Activated CD4-positive, alpha-beta T cell treated with anti-CD3 and anti-CD28 coated beads, Interleukin-2, Interleukin-6, amounts not matched to agents 100 ng/mL and 50 ng/mL, durations not matched to agents 16 hours and 8 hours (primary cell): ENCODE data around the gene MARK4.
"Not testable (repeated sequence)": the region's sequence is repeated elsewhere in the genome, so short reads cannot be mapped to it uniquely, and the experiment has no call there.

Experiments used
- DNase-seq: peaks from one replicate; pipeline ENCODE4 v3.0.0-alpha.2; 2020

Gene MARK4

DNA sequence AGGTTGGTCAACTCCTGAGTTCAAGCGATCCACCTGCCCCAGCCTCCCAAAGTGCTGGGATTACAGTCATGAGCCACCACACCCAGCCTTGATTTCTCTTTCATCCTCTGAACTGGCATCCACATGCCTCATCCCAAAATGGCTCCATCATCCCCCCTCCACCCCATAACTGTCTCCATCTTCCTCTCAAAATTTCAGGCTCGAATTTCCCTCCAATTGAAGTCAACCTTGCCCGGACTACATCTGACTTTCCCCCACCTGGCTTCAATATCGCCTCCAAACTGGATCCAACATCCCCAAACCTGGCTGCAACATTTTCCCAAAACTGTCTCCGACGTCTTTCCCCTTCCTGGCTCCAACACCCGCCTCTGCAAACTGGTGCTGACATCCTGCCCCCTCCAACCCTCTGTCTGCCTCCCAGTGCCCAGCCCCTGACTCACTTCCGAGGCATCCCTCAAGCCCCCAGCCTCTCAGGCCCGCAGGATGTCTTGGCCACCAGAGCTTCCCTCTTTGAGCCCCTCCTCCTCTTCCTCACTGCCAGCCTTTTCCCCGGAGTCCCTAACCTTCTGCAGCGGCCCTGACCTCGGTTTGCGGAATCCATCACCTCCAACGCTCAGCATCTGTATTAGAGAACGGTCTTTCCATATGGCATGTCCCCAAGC, 6.8 kb upstream of the MARK4 start:
- no peak for DNase-seq

DNA sequence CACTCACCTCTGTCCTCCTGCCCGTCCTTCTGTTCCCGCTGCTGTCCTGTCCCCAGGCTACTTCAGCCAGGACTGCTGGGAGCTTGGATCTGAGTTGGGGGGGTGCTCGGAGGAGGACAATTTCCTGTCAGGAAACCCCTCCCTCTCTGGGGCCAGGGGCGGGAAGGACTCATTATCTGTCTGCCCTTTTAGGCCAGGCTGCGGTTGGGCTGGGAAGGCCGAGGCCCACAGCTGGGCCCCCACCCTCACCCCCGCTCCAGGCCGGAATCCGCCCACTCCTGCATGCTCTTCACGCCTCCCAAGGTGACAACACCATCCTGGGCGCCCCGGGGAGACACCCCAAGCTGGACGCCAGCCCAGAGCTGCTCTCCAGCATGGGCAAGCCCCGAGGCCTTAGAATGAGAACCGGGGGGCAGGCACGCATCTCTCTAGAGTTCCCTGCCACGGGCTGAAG, 5.7 kb upstream of the MARK4 start, which contains the start of gene EXOC3L2:
Gene EXOC3L2 (minus strand): TSS at position 74 of the 454 bp plus-strand sequence. CDS start 6,362 bp downstream, outside the sequence.
- no peak for DNase-seq

DNA sequence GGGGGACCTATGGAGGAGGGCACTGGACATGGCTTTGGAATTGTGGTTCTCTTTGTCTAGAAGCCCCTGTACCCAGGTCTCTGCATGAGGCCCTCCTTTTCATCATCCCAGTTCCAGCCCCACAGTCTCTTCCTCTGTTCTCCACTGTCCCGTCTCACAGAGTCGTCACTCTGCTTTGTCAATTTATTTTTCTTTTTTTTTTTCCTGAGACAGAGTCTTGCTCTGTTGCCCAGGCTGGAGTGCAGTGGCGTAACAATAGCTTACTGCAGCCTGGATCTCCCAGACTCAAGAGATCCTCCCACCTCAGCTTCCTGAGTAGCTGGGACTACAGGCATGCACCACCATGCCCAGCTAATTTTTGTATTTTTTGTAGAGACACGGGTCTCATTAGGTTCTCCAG, 5.2 kb upstream of the MARK4 start:
- DNase-seq: no peak

DNA sequence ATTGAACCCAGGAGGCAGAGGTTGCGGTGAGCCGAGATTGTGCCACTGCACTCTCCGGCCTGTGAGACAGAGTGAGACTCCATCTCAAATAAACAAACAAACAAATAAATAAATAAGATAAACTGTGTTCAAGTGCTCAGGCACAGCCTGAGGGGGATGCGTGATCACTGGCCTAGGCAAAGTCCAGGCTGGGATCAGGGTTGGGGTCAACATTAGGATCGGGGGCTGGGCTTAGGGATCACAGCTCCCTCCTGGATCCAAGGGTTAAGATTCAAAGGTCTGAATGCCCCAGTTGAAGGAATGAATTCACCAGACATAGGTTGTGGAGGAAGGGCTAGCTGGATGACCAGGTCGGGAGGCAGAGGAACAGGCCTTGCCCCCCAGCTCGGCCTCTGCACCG, 3.9 kb upstream of the MARK4 start:
- DNase-seq: no peak

DNA sequence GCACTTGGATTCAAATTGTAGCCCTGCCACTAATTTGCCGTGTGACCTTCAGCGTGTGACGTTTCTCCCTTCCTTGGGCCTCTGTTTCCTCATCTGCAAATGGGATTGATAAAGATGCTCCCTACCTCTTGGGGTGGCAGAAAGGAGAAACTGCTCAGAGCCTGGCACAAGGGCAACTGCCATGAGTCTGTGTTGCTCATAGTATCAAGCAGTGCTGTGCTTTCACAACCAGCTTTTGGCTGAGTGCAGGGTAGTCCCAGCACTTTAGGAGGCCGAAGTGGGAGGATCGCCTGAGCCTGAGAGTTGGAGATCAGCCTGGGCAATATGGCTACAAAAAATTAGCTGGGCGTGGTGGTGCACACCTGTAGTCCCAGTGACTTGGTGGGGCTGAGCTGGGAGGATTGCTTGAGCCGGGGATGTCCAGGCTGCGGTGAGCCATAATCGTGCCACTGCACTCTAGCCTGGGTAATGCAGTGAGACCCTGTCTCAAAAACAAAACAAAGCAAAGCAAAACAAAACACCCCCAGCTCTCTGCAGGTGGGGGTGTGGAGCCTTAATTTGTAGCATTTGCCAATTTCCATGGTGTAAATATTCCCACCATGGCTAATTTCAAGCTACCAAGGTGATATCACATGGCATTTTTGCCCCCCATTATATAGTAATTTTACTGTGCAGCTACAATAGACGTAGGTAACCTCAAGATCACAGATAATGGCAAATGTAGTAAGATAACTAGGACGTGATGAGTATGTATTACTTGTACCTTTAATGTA, 1.6 kb upstream of the MARK4 start:
- no peak for DNase-seq

DNA sequence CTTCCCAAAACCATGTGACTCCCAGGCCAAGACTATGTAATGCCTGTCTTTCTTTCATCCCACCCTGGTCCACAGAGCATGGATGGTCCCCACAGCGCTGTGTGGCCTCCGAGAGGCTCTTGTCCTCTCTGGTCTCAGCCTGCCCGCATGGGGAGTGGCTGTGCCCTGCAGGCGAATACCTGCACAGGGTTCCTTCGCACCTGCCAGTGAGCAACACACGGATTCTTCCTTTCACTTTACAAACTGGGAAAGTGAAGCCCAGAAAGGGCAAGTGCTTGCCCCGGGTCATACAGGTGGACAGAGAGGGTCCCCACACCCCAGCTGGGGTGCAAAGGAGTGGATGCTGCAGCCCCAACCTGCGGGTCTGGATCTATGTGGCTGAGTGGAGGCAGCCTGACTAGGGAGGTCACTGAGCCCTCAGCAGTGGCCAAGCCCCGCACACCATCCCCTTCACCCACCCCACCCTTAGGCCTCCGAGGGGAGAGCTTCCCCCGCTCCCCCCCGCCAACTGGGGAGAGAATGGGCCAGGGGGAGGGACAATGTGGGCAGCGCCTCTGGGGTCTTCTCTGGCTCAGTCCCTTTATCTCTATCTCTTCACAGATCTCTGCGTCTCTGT, 747 bp upstream of the MARK4 start:
- no peak for DNase-seq

DNA sequence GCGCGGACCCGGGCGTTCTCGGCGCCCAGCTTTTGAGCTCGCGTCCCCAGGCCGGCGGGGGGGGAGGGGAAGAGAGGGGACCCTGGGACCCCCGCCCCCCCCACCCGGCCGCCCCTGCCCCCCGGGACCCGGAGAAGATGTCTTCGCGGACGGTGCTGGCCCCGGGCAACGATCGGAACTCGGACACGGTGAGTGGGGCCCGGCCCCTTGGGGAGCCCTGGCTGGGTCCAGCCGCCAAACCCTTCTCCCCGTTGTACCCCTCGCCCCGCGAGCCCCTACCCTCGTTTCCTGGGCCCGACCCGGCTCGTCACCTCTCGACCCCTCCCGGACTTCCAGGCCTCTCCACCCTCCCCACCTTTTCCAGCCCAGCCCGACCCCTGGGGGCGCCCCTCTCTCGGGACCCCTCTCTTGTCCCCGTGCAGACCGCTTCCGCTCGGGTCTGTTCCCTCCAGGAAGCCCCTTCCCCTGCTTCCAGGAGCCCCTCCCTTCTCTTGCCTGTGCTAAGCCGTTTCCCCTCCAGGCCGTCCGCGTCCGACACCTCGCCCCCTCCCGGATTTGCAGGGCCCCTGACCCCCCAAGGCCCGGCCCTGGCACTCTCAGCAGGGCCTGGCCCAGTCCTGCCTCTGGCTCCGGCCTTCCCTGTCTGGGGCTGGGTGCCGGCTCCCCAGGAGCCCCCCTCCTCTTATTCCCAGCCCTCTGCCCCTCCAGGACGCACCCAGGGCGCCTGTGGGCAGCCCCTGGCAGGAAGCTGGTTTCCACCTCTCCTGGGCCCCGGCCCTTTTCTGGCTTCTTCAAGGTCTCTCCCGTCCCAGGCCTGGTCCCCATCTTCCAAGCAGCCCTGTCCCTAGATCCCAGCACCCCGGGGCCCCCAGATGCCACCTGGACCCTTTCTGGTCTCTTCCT, 632 bp downstream of the MARK4 start:
- DNase-seq: peak; percentile 3

DNA sequence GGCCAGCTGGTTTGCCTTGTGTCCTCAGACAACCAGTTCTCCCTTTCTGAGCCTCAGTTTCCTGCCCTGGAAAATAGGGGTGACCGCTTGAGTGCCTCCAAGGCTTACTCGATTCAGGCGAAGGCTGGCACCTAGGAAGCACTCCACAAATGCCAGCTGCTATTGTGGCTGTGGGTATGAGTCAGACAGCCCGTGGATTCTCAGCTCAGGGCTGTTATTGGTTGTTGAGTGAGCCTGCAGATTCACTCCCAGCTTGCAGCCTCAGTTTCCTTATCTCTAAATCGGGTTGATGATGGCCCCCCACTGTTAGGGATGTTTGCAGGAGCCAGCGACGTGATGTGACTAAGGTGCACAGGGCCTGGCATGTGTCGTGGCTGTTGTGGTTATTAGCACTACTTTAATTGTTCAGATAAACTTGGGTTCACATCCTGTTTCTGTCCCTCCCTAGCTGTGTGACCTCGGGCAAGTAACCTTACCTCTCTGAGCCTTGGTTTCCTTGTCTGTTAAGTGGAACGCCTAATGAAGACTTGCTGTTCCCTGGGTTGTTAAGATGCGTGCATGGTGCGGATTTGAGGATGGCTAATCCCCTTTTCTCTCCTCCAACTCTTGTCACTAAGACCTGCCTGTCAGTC, 2.4 kb downstream of the MARK4 start:
- DNase-seq: peak; percentile 37

DNA sequence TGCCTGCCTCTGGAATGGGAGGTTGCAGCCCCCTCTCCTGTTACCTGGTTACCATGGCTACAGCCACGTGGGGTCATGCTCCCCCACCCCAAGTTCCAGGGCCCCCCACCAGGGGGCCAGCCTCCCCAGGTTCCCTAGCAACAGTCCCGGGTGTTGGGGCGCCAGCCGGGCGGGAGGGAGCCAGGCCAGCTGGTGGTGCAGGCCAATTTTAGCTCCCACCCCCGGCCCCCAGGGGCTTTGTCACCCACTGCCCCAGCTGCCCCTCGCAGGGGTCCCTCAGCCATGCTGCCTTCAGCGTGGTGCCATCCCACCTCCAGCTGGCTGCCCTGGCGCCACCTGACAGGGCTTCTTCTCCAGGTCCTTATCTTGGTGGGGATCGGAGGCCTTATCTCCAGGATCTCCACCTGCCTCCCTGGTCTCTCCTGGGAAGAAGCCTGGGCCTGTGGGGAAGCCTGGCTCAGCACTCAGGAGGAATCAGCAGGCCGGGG, 3.0 kb downstream of the MARK4 start:
- DNase-seq: peak; percentile 13

DNA sequence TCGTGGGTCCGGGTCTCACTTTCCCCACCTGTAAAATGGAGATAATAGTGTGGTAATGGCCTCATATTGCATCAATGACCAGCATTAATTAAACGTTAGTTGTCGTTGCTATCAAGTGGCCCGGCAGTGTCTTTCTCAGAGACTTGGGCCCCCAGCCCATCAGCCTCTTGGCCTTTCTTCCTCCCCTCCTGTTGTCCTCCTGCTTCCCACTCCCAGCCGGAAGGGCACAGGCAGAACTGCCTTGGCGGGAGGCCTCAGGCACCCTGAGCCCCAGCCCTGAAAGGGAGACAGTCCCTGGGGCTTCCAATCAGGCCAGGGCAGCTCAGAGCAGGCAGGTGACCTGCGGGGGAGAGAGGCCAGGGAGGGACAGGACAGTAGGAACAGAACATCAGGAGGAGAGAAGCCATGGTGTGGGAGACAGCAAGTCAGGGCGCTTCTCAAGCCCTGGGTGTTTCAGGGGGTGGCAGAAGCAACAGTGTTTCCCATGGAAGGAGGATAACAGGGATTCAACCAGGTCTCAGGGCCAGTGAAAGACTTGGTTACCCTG, 4.6 kb downstream of the MARK4 start:
- DNase-seq: no peak

DNA sequence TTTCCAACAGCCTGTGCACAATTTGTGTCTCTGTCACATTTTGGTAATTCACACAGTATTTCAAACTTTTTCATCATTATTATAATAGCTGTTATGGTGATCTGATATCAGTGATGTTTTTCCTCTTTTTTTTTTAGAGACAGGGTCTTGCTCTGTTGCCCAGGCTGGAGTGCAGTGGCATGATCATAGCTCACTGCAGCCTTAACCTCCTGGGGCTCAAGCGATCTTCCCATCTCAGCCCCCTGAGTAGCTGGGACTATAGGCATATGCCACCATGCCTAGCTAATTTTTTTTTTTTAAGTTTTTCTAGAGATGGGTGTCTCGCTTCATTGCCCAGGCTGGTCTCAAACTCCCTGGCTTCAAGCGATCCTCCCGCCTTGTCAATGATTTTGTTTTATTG, 5.8 kb downstream of the MARK4 start:
- DNase-seq: no peak

DNA sequence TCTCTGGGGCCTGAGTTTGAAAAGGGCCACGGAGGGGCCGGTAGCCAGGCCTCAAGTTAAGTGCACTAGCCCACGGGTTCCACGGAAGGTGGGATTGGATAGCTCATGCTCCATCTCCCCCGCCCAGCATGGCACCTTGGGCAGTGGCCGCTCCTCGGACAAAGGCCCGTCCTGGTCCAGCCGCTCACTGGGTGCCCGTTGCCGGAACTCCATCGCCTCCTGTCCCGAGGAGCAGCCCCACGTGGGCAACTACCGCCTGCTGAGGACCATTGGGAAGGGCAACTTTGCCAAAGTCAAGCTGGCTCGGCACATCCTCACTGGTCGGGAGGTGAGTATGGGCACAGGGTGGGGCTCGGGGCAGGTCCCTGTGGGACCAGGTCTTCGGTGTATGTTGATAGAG, 7.8 kb downstream of the MARK4 start:
- no peak for DNase-seq

DNA sequence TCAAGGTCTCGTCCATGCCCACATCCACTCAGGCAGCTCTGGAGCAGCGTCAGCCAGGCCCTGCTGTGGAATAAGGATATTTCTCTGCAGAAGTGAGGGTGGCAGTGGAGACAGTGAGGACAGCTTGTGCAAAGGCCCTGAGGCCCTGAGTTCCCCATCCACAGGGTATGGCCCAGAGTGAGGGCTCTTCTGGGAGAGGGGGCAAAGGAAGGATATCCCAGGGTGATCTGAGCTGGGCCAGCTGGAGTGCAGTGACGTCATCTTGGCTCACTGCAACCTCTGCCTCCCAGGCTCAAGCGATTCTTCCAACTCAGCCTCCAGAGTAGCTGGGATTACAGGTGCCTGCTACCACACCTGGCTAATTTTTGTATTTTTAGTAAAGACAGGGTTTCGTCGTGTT, 11.5 kb downstream of the MARK4 start:
- DNase-seq: no peak

DNA sequence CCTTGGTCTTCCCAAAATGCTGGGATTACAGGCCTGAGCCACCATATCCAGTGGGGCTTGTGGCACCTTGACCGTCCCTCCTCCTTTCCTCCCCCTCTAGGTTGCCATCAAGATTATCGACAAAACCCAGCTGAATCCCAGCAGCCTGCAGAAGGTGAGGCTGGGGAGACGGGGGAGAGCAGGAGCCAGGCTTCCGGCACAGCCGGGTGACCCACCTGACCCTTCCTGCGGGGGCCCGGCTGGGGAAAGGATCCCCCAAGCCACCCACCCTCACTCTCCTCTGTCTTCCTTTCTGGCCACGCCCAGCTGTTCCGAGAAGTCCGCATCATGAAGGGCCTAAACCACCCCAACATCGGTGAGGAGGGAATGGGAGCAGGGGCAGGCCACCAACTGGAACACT, 11.9 kb downstream of the MARK4 start:
- no peak for DNase-seq

DNA sequence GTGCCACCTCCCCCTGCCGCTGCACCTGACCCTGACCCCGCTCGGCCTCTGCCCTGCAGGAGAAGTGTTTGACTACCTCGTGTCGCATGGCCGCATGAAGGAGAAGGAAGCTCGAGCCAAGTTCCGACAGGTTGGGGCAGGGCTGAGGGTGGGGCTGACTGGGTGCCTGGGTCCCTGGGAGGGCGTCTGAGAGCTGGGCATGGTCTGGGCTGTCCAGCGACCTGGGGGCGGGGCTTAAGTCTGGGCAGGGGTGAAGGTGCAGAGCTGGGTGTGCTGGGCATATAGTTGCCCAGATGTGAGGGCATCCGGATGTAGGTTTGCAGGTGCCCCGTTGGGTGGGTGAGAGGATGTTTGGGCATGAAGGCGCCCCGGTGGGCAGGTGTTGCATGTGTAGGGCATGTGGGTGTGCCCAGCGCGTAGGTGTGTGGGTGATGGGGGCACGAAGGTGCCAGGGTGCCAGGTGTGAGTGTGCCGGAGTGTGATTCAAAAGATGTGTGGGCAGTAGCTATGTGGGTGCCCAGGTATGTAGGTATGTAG, 13.8 kb downstream of the MARK4 start:
- no peak for DNase-seq

DNA sequence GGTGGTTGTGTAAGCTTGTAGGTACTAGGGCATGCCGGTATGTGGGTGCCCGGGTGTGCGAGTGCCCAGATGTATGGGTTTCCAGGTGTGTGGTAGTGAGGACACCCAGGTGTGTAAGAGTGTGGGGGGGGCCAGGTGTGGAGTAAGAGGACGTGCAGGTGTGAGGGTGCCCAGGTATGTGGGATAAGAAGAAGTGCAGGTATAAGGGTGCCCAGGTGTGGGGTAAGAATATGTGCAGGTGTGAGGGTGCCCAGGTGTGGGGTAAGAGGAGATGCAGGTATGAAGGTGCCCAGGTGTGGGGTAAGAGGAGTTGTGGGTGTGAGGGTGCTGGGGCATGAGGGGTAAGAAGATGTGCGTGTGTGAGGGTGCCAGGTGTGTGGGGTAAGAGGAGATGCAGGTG, 14.3 kb downstream of the MARK4 start:
- DNase-seq: no peak

DNA sequence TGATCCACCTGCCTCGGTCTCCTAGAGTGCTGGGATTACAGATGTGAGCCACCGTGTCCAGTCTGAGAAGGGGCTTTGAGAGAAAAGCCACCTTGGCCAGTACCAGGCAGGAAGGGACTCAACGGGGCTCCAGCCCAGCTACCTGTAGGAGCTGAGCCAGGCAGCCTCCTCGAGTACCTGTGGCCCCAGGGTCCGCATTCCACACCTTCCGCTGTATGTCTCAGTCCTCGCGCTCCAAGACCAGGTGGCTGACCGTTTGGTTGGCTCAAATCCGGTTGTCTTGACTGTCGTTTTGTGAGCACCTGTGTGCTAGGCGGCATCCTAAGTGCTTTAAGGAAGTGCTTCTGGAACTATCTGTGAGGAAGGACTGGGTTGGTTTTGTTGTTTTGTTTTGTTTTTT, 16.2 kb downstream of the MARK4 start:
- DNase-seq: no peak

DNA sequence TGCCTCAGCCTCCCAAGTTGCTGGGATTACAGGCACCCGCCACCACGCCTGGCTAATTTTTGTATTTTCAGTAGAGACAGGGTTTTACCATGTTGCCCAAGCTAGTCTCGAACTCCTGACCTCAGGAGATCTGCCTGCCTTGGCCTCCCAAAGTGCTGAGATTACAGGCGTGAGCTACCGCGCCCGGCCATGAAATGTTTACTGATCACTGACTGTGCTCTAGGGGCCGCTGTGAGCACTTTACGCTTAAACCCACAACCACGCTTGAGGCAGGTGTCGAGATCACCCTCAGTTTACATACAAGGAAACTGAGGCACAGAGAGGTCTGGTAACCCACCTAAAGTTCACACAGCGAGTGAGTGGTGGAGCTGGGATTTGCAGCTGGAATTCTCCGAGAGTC, 18.9 kb downstream of the MARK4 start:
- DNase-seq: not testable (repeated sequence)

DNA sequence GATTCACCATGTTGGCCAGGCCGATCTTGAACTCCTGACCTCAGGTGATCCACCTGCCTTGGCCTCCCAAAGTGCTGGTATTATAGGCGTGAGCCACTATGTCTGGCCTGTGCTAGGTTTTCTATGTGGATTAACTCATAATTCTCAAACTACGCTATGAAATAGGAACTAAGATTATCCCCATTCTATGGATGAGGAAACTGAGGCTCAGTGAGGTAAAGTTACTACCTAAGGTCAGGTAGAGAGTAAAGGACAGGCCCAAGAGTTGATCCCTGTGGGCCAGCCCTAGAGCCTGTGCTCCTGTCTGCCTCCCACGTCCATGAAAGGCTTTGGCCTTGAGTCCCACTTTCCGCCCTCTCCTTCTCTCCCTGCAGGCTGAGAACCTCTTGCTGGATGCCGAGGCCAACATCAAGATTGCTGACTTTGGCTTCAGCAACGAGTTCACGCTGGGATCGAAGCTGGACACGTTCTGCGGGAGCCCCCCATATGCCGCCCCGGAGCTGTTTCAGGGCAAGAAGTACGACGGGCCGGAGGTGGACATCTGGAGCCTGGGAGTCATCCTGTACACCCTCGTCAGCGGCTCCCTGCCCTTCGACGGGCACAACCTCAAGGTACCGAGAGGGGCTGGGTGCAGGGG, 20.1 kb downstream of the MARK4 start:
- no peak for DNase-seq

DNA sequence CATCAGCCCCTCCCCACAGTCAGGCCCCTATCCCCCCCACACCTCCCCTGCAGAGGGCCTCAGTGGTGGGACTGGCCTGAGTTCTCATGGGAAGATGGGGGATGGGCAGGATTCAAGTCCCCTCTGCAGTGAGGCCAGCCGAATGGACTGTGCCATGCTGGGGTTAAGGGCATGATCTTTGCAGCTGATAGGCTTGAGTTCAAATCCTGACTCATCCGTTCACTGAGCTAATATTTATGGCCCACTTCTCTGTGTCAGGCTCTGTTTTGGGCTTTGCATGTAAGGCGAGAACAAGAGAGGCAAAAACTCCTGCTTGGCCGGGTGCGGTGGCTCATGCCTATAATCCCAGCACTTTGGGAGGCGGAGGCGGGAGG, 20.7 kb downstream of the MARK4 start:
- no peak for DNase-seq

DNA sequence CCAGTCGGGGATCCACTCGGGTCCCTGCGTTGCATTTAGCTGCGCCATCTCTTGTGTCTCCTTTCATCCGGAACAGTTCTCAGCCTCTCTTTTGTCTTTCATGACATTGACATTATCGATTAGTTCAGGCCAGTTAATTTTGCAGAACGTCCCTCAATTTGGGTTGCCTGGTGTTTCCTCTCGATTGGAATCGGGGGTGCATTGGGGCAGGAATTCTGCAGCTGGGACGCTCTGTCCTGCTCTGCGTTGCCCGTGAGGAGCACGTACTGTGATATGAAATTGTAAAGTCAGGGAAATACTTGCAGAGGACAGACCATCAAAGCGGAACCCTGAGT, 22.4 kb downstream of the MARK4 start:
- no peak for DNase-seq
